HG03521 (cell line): ENCODE data around the gene NSMCE1.
A peak's percentile ranks its signal among the peaks of the same experiment; 100 is the strongest.

Experiments
- ATAC-seq: cut with Tn5 transposase; IDR thresholded peaks from one replicate; pipeline ENCODE4 v1.9.1; 2021; ENCODE audit warnings: mild to moderate bottlenecking, moderate library complexity; ENCODE audit not compliant: unreplicated experiment

NSMCE1 gene

GRCh38 chr16:27245276-27246172 is 23.0 kb downstream of the NSMCE1 start:
- no peak for ATAC-seq

GRCh38 chr16:27244363-27244755 is 24.2 kb downstream of the NSMCE1 start:
- ATAC-seq = no peak

GRCh38 chr16:27243725-27244362 is 24.7 kb downstream of the NSMCE1 start:
- no peak for ATAC-seq

- ATAC-seq = no peak
Measured at GRCh38 chr16:27242868-27243590, 25.5 kb downstream of the NSMCE1 start.

GRCh38 chr16:27242398-27242797 is 26.2 kb downstream of the NSMCE1 start:
- no peak for ATAC-seq

- ATAC-seq = no peak
Measured at GRCh38 chr16:27241658-27242057, 26.9 kb downstream of the NSMCE1 start.

GRCh38 chr16:27240948-27241531 is 27.5 kb downstream of the NSMCE1 start:
- ATAC-seq = no peak

- ATAC-seq = no peak
Measured at GRCh38 chr16:27239906-27240655, 28.5 kb downstream of the NSMCE1 start.

GRCh38 chr16:27239026-27239425 is 29.5 kb downstream of the NSMCE1 start:
- ATAC-seq = no peak

- ATAC-seq = no peak
Measured at GRCh38 chr16:27238591-27238990, 30.0 kb downstream of the NSMCE1 start.

- ATAC-seq = peak; percentile 17
Measured at GRCh38 chr16:27238016-27238587, 30.5 kb downstream of the NSMCE1 start.

- peak; percentile 57 for ATAC-seq
Measured at GRCh38 chr16:27237219-27238015, 31.2 kb downstream of the NSMCE1 start.

- no peak for ATAC-seq
Measured at GRCh38 chr16:27236635-27237218, 31.8 kb downstream of the NSMCE1 start.

- ATAC-seq = no peak
Measured at GRCh38 chr16:27235938-27236245, 32.7 kb downstream of the NSMCE1 start.

GRCh38 chr16:27235055-27235937 is 33.3 kb downstream of the NSMCE1 start:
- no peak for ATAC-seq

GRCh38 chr16:27234603-27235002 is 34.0 kb downstream of the NSMCE1 start:
- ATAC-seq = no peak

GRCh38 chr16:27234171-27234570 is 34.4 kb downstream of the NSMCE1 start:
- no peak for ATAC-seq

- ATAC-seq = no peak
Measured at GRCh38 chr16:27233731-27234130, 34.8 kb downstream of the NSMCE1 start.
